ENCODE results near the gene OTOGL.
"Not testable (repeated sequence)": the region's sequence is repeated elsewhere in the genome, so short reads cannot be mapped to it uniquely, and the experiment has no call there.

OTOGL gene

GRCh38 chr12:80121661-80122060 is 22.3 kb downstream of the OTOGL start:
- no peak for DNase-seq (ENCODE audit: low spot score)

- DNase-seq (ENCODE audit: low spot score) = peak; percentile 24
Measured at GRCh38 chr12:80129895-80130530, 30.7 kb downstream of the OTOGL start.

GRCh38 chr12:80135624-80136023 is 36.3 kb downstream of the OTOGL start:
- no peak for DNase-seq (ENCODE audit: low spot score)

GRCh38 chr12:80140005-80140404 is 40.7 kb downstream of the OTOGL start:
- DNase-seq (ENCODE audit: low spot score) = no peak

- no peak for DNase-seq (ENCODE audit: low spot score)
Measured at GRCh38 chr12:80142640-80143039, 43.3 kb downstream of the OTOGL start.

- DNase-seq (ENCODE audit: low spot score) = no peak
Measured at GRCh38 chr12:80143537-80143936, 44.2 kb downstream of the OTOGL start.

GRCh38 chr12:80149547-80150313 is 50.4 kb downstream of the OTOGL start:
- not testable (repeated sequence) for DNase-seq (ENCODE audit: low spot score)

- DNase-seq (ENCODE audit: low spot score) = no peak
Measured at GRCh38 chr12:80151131-80151530, 51.8 kb downstream of the OTOGL start.

GRCh38 chr12:80154261-80154660 is 54.9 kb downstream of the OTOGL start:
- DNase-seq (ENCODE audit: low spot score) = no peak

GRCh38 chr12:80156306-80156705 is 57.0 kb downstream of the OTOGL start:
- DNase-seq (ENCODE audit: low spot score) = no peak

- DNase-seq (ENCODE audit: low spot score) = peak; percentile 20
Measured at GRCh38 chr12:80157645-80158044, 58.3 kb downstream of the OTOGL start.

GRCh38 chr12:80161612-80162011 is 62.3 kb downstream of the OTOGL start:
- peak; percentile 6 for DNase-seq (ENCODE audit: low spot score)

GRCh38 chr12:80162177-80162576 is 62.8 kb downstream of the OTOGL start:
- DNase-seq (ENCODE audit: low spot score) = no peak

- no peak for DNase-seq (ENCODE audit: low spot score)
Measured at GRCh38 chr12:80165746-80166145, 66.4 kb downstream of the OTOGL start.

- no peak for DNase-seq (ENCODE audit: low spot score)
Measured at GRCh38 chr12:80166751-80167150, 67.4 kb downstream of the OTOGL start.

GRCh38 chr12:80168936-80169335 is 69.6 kb downstream of the OTOGL start:
- no peak for DNase-seq (ENCODE audit: low spot score)

GRCh38 chr12:80170915-80171314 is 71.6 kb downstream of the OTOGL start:
- DNase-seq (ENCODE audit: low spot score) = no peak

- DNase-seq (ENCODE audit: low spot score) = no peak
Measured at GRCh38 chr12:80173083-80173864, 73.9 kb downstream of the OTOGL start.

GRCh38 chr12:80175307-80175930 is 76.1 kb downstream of the OTOGL start:
- DNase-seq (ENCODE audit: low spot score) = no peak

- DNase-seq (ENCODE audit: low spot score) = no peak
Measured at GRCh38 chr12:80176706-80177105, 77.4 kb downstream of the OTOGL start.

GRCh38 chr12:80178846-80179245 is 79.5 kb downstream of the OTOGL start:
- DNase-seq (ENCODE audit: low spot score) = no peak

- no peak for DNase-seq (ENCODE audit: low spot score)
Measured at GRCh38 chr12:80183939-80184338, 84.6 kb downstream of the OTOGL start.
